Left lung (tissue), 10 donors: ENCODE data around the gene AJAP1. TPM values are rescaled to one million over a fixed set of nuclear protein-coding genes. Genes with fewer than 3 reads are reported as not detected.

ENCODE experiments used
- ATAC-seq: fragments of 200-7000 bp; cut with Tn5 transposase; one replicate; pipeline ENCODE4 v1.9.1; 2020; ENCODE audit warnings: moderate library complexity
- DNase-seq, 4 donors: peaks; one replicate each; pipeline ENCODE4 v3.0.0-alpha.2; 2013 to 2020
- H3K27ac ChIP-seq, 2 donors: fragments of 200-600 bp; sonication (generic) in 1 of 2; one replicate each; pipeline versions ENCODE4 v1.5.0 to v1.8.0; 2020 to 2021
- H3K27me3 ChIP-seq, 2 donors: fragments of 200-600 bp; sonication (generic) in 1 of 2; one replicate each; pipeline versions ENCODE4 v1.5.0 to v1.8.0; 2020 to 2021
- H3K36me3 ChIP-seq, 2 donors: fragments of 200-600 bp; sonication (generic) in 1 of 2; one replicate each; pipeline versions ENCODE4 v1.5.0 to v1.8.0; 2020 to 2021
- H3K4me1 ChIP-seq, 2 donors: fragments of 200-600 bp; one replicate each; pipeline ENCODE4 v1.8.0; 2021
- H3K4me3 ChIP-seq, 2 donors: fragments of 200-600 bp; sonication (generic) in 1 of 2; one replicate each; pipeline versions ENCODE4 v1.5.0 to v1.8.0; 2020 to 2021; ENCODE audit warnings: mild to moderate bottlenecking in 1 of 2
- H3K9me3 ChIP-seq, 2 donors: fragments of 200-600 bp; sonication (generic) in 1 of 2; one replicate each; pipeline versions ENCODE4 v1.5.0 to v1.8.0; 2020 to 2021
- CTCF ChIP-seq, 2 donors: fragments of 200-600 bp; sonication (generic) in 1 of 2; IDR thresholded peaks; one replicate each; pipeline versions ENCODE4 v1.5.0 to v1.8.0; 2021; ENCODE audit warnings: antibody characterized with exemption in 2 of 2
- intact Hi-C, 2 donors: fragments of 100-400 bp; cut with DNase I; formaldehyde crosslinking; loops; one replicate each; pipeline versions ENCODE4 v1.11.2 to v1.14.2; 2022
- polyA plus RNA-seq, 6 donors: library from polyadenylated mRNA; unstranded; fragments of 120-200 nt; gene quantifications; one replicate each; pipeline ENCODE4 v1.2.1, GENCODE V29; 2013; ENCODE audit not compliant: insufficient read length in 6 of 6
- total RNA-seq, 2 donors: library from RNA; stranded (reverse); fragmentation: NEBNext Ultra II Directional; extraction: Animal tissue kit (Norgen Biotek cat#: 25700); gene quantifications; one replicate each; pipeline ENCODE4 v1.2.1, GENCODE V29; 2021
- donor health status: DM: no; HTN: yes; CAD: no.
- donor health status: DM: no; HTN: no; CAD: no.

AJAP1 gene
- total and polyA plus RNA-seq, 8 donors, result 0.06 to 0.79 (median 0.20) TPM

- Histone ChIP-seq H3K27ac (no peak overlapping the region), H3K4me3 (no peak overlapping the region), H3K9me3 (no peaks in the 10 kb centered on the region), H3K4me1 (no peaks in the 10 kb centered on the region), H3K27me3 (peaks cover 0 to 82% of the 10 kb centered on the region in 2 donors), H3K36me3 (no peaks in the 10 kb centered on the region)
- intact Hi-C loops, result no loop called here
- DNase-seq (peak in 1 of 4 donors; percentile 67), ATAC-seq (no peak)
- no peak for TF ChIP-seq CTCF (IDR thresholded peaks at IDR 0.05)
These were observed 80.4 kb downstream of the AJAP1 start for GRCh38 chr1:4734791-4735190.

- Histone ChIP-seq H3K36me3 (no peaks in the 10 kb centered on the region), H3K27ac (no peak overlapping the region), H3K4me3 (no peak overlapping the region), H3K9me3 (no peaks in the 10 kb centered on the region), H3K27me3 (peaks cover 0 to 89% of the 10 kb centered on the region in 2 donors), H3K4me1 (no peaks in the 10 kb centered on the region)
- no peak for TF ChIP-seq CTCF (IDR thresholded peaks at IDR 0.05)
- ATAC-seq (peak; percentile 41), DNase-seq (peak in 1 of 4 donors; percentile 47)
- intact Hi-C loops, result no loop called here
These were observed 81.8 kb downstream of the AJAP1 start for GRCh38 chr1:4736254-4736653.

- TF ChIP-seq CTCF (IDR thresholded peaks at IDR 0.05), result no peak
These were observed 87.5 kb downstream of the AJAP1 start for GRCh38 chr1:4741876-4742423.

GRCh38 chr1:4743978-4744750, 89.8 kb downstream of the AJAP1 start:
- H3K27ac ChIP-seq, result no peak overlapping the region
- no peaks in the 10 kb centered on the region for H3K36me3 ChIP-seq
- no peak for ATAC-seq
- H3K27me3 ChIP-seq, result peaks cover 0 to 29% of the 10 kb centered on the region in 2 donors
- no peak overlapping the region for H3K4me3 ChIP-seq
- no peaks in the 10 kb centered on the region for H3K4me1 ChIP-seq
- no peaks in the 10 kb centered on the region for H3K9me3 ChIP-seq
- DNase-seq, result peak in 1 of 4 donors; percentile 44
- no peak for TF ChIP-seq CTCF (IDR thresholded peaks at IDR 0.05)
- intact Hi-C loops, result no loop called here

More at GRCh38 chr1:4741876-4742423, 87.5 kb downstream of the AJAP1 start:
- ATAC-seq (no peak), DNase-seq (no peak)
- Histone ChIP-seq H3K9me3 (no peaks in the 10 kb centered on the region), H3K4me3 (no peak overlapping the region), H3K4me1 (no peaks in the 10 kb centered on the region), H3K36me3 (no peaks in the 10 kb centered on the region), H3K27ac (no peak overlapping the region), H3K27me3 (peaks cover 0 to 44% of the 10 kb centered on the region in 2 donors)
- intact Hi-C loops, result no loop called here

- H3K27ac ChIP-seq, result no peak overlapping the region
- H3K9me3 ChIP-seq, result no peaks in the 10 kb centered on the region
- peak in 1 of 4 donors; percentile 42 for DNase-seq
- no peaks in the 10 kb centered on the region for H3K4me1 ChIP-seq
- peaks cover 0 to 18% of the 10 kb centered on the region in 2 donors for H3K27me3 ChIP-seq
- ATAC-seq, result no peak
- intact Hi-C loops, result no loop called here
- no peak for TF ChIP-seq CTCF (IDR thresholded peaks at IDR 0.05)
- no peak overlapping the region for H3K4me3 ChIP-seq
- H3K36me3 ChIP-seq, result no peaks in the 10 kb centered on the region
These were observed 91.2 kb downstream of the AJAP1 start for GRCh38 chr1:4745560-4745959.
